ENCODE data around the gene METTL1. TPM values are rescaled to one million over a fixed set of nuclear protein-coding genes. Genes with fewer than 3 reads are reported as not detected.
"Not testable (repeated sequence)": the region's sequence is repeated elsewhere in the genome, so short reads cannot be mapped to it uniquely, and the experiment has no call there.

Gene METTL1
- total RNA-seq (8.6 and 8.8 TPM in 2 replicates), polyA plus RNA-seq (26.1 and 31.1 TPM in 2 replicates)

DNA sequence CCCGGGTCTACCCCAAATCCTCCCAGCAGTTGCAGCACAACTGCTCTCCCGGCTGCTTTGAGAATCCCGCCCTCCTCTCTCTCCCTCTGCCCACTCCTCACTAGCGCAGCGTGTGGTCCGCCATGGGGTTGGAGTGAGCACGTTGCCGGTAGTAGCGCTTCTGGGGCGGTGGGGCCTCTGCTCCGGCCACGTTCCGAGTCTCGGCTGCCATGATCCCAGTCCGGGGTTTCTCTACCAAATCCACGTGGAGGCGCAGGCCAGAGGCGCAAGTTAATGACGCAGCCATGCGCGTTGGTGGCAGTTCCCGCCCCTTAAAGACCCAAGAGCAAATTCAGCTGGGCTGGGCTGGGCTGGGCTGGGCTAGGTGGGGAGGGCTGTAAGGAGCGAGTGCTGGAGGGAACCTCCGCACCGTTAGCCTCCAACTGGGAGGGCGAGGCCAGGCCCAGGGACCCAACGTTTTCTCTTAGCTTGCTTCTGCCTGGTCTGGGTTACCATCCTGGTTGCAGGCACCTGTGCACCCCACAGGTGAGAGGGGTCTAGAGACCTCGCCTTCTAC, at the start of gene METTL1:
TSS of gene METTL1 (minus strand) at position 233 of the 556 bp plus-strand sequence. CDS start at position 211, 22 bp downstream.
- under 1% methylated on average over 28 of the region's 28 CpGs for WGBS (ENCODE audit: low lambda C conversion rate, missing lambda C conversion rate)
- H3K4me2 ChIP-seq, result peak within 1 kb of the TSS; percentile 91
- H3K27me3 ChIP-seq, result peaks cover 10% of the 10 kb centered on the region
- H3K27ac ChIP-seq, result peak within 1 kb of the TSS; percentile 90
- DNase-seq (ENCODE audit: low spot score), result peak; percentile 96
- TF ChIP-seq EZH2phosphoT487 (IDR thresholded peaks at IDR 0.05; ENCODE audit: low read depth, severe bottlenecking, unreplicated experiment) (no peak), EZH2 (IDR thresholded peaks at IDR 0.05; ENCODE audit: borderline replicate concordance) (no peak)
- TF ChIP-seq, protein P1, sequence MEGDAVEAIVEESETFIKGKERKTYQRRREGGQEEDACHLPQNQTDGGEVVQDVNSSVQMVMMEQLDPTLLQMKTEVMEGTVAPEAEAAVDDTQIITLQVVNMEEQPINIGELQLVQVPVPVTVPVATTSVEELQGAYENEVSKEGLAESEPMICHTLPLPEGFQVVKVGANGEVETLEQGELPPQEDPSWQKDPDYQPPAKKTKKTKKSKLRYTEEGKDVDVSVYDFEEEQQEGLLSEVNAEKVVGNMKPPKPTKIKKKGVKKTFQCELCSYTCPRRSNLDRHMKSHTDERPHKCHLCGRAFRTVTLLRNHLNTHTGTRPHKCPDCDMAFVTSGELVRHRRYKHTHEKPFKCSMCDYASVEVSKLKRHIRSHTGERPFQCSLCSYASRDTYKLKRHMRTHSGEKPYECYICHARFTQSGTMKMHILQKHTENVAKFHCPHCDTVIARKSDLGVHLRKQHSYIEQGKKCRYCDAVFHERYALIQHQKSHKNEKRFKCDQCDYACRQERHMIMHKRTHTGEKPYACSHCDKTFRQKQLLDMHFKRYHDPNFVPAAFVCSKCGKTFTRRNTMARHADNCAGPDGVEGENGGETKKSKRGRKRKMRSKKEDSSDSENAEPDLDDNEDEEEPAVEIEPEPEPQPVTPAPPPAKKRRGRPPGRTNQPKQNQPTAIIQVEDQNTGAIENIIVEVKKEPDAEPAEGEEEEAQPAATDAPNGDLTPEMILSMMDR (IDR thresholded peaks at IDR 0.05; ENCODE audit: poor library complexity), result no peak
- H3K79me2 ChIP-seq, result peaks cover 14% of the 10 kb centered on the region
- H3K9me3 ChIP-seq (ENCODE audit: low read depth), result no peaks in the 10 kb centered on the region
- no peaks in the 10 kb centered on the region for H4K20me1 ChIP-seq (ENCODE audit: insufficient read depth, poor library complexity, severe bottlenecking)
- H3K9me2 ChIP-seq (replicated peaks; ENCODE audit: insufficient read depth), result no peaks in the 10 kb centered on the region
- no peaks in the 10 kb centered on the region for H3K36me3 ChIP-seq (replicated peaks; ENCODE audit: insufficient read depth, low read depth)
- peak within 1 kb of the TSS; percentile 63 for H3K4me3 ChIP-seq
- peaks cover 9% of the 10 kb centered on the region for H3K4me1 ChIP-seq (ENCODE audit: insufficient read depth)
- H2AFZ ChIP-seq, result peak within 1 kb of the TSS; percentile 90

DNA sequence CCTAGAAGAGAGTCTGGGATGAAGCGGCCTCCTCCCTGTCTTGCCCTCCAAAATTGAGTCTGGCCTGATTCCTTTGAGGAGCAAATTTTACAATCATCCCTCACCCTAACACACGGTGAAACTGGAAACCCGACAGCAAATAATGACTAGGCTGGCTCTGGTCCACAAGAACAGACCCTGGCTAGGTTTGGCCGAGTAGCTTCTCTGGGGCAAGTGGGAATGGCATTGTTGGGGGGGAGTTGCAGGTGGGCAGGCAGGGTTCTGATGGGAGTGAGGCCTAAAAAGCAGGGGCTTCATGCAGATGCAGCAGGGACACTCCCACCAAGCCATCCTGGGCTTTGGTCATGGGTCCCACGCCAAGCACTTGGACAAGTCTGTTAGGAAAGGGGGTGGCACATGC, 49.1 kb upstream of the METTL1 start:
- DNase-seq (ENCODE audit: low spot score); H3K27me3 ChIP-seq; H3K4me3 ChIP-seq; H3K4me2 ChIP-seq; H3K9me2 ChIP-seq (replicated peaks; ENCODE audit: insufficient read depth); H3K4me1 ChIP-seq (ENCODE audit: insufficient read depth); H3K27ac ChIP-seq; H2AFZ ChIP-seq; H3K9me3 ChIP-seq (ENCODE audit: low read depth); H3K36me3 ChIP-seq (replicated peaks; ENCODE audit: insufficient read depth, low read depth): not testable (repeated sequence)
- WGBS (ENCODE audit: low lambda C conversion rate, missing lambda C conversion rate), result 84% methylated on average over 5 of the region's 5 CpGs
- peaks cover 41% of the 10 kb centered on the region for H4K20me1 ChIP-seq (ENCODE audit: insufficient read depth, poor library complexity, severe bottlenecking)
- H3K79me2 ChIP-seq, result peaks cover 17% of the 10 kb centered on the region

DNA sequence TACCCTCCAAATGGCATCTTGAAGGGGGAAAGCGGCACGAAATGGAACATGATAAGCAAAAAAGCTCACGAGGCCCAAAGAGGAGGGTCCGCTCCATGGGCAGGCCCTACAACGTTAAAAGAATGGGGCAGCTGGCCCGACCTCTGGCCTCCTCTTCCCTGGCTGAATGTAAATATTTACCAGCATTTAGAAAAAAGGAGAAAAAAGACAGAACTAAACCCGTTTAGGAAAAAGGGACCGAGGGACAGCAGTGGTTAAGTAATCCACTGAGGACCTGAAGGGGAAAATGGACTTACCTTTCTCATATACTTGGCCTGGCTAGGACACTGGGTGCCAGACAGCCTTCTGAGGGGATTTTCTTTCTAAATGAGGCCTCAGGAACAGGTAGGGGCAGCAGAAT, 48.2 kb upstream of the METTL1 start:
- not testable (repeated sequence) for H3K9me3 ChIP-seq (ENCODE audit: low read depth); H3K36me3 ChIP-seq (replicated peaks; ENCODE audit: insufficient read depth, low read depth); H3K9me2 ChIP-seq (replicated peaks; ENCODE audit: insufficient read depth); H3K4me3 ChIP-seq; H2AFZ ChIP-seq; H3K27me3 ChIP-seq; H3K4me2 ChIP-seq; H3K4me1 ChIP-seq (ENCODE audit: insufficient read depth); DNase-seq (ENCODE audit: low spot score); H3K79me2 ChIP-seq; H3K27ac ChIP-seq
- H4K20me1 ChIP-seq (ENCODE audit: insufficient read depth, poor library complexity, severe bottlenecking), result peaks cover 33% of the 10 kb centered on the region
- 66% methylated on average over 8 of the region's 8 CpGs for WGBS (ENCODE audit: low lambda C conversion rate, missing lambda C conversion rate)

DNA sequence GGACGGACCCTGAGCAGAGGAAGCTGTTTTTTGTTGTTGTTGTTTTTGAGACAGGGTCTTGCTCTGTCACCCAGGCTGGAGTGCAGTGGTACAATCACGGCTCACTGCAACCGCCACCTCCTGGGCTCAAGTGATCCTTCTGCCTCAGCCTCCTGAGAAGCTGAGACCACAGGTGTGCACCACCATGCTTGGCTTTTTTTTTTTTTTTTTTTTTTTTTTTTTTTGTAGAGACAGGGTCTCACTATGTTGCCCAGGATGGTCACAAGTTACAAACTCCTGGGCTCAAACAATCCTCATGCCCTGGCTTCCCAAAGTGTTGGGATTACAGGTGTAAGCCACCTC, 46.1 kb upstream of the METTL1 start:
- H3K4me2 ChIP-seq, H3K27ac ChIP-seq: not testable (repeated sequence)
- 87% methylated on average over 3 of the region's 3 CpGs for WGBS (ENCODE audit: low lambda C conversion rate, missing lambda C conversion rate)

DNA sequence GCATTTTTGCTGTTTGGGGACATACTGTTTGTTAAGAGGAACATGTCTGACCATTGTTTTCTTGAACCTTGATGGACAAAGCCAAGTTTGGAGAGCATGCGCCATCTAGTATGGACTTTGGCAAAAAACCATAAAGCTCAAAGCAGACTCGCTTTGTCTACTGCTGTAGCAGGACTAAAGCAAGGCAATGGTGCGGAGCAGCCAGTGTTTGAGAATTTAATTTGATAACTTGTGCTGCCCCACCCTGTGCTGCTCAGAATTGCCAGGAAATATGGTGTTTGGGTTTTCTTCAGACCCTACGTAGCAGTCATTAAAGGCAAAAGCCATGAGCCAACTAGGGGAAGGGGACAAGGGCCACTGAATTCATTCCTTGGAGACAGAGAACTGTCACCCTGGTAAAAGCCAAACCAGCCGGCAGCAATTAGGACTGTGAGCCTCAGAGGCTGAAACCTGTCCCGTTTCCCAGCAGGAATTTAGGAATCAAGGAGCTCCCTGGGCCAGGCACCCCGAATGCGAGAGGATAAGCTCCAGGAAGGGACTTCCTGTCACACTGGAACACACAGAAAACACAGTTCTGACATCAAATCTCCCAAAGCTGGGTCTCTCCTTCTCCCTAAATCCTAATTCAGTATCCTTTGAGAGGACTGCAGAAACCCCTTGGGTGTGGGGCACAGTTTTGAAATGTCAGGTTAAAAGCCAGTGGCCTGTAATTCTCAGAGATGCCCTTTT, 45.5 kb upstream of the METTL1 start:
- Histone ChIP-seq H2AFZ (no peak overlapping the region), H3K27ac (no peak overlapping the region), H3K36me3 (replicated peaks; ENCODE audit: insufficient read depth, low read depth) (no peaks in the 10 kb centered on the region), H3K79me2 (no peaks in the 10 kb centered on the region), H3K4me1 (ENCODE audit: insufficient read depth) (peaks cover 5% of the 10 kb centered on the region), H4K20me1 (ENCODE audit: insufficient read depth, poor library complexity, severe bottlenecking) (peaks cover 6% of the 10 kb centered on the region), H3K9me3 (ENCODE audit: low read depth) (no peaks in the 10 kb centered on the region), H3K9me2 (replicated peaks; ENCODE audit: insufficient read depth) (no peaks in the 10 kb centered on the region), H3K27me3 (no peaks in the 10 kb centered on the region), H3K4me2 (no peak overlapping the region), H3K4me3 (no peak overlapping the region)
- WGBS (ENCODE audit: low lambda C conversion rate, missing lambda C conversion rate), result 92% methylated on average over 8 of the region's 8 CpGs
- no peak for DNase-seq (ENCODE audit: low spot score)
- TF ChIP-seq EZH2phosphoT487 (IDR thresholded peaks at IDR 0.05; ENCODE audit: low read depth, severe bottlenecking, unreplicated experiment) (no peak), EZH2 (IDR thresholded peaks at IDR 0.05; ENCODE audit: borderline replicate concordance) (no peak)
- TF ChIP-seq, protein P1 (IDR thresholded peaks at IDR 0.05; ENCODE audit: poor library complexity), result no peak

More for the DNA sequence above, 46.1 kb upstream of the METTL1 start:
- H4K20me1 ChIP-seq (ENCODE audit: insufficient read depth, poor library complexity, severe bottlenecking), result peaks cover 11% of the 10 kb centered on the region
- H2AFZ ChIP-seq; H3K4me1 ChIP-seq (ENCODE audit: insufficient read depth); H3K9me3 ChIP-seq (ENCODE audit: low read depth); H3K27me3 ChIP-seq; H3K9me2 ChIP-seq (replicated peaks; ENCODE audit: insufficient read depth); H3K36me3 ChIP-seq (replicated peaks; ENCODE audit: insufficient read depth, low read depth); H3K79me2 ChIP-seq; DNase-seq (ENCODE audit: low spot score); H3K4me3 ChIP-seq: not testable (repeated sequence)

Data from hepatocyte (in vitro differentiated cells).